ENCODE data around the gene SRP68. TPM values are rescaled to one million over a fixed set of nuclear protein-coding genes. Genes with fewer than 3 reads are reported as not detected.
A peak's percentile ranks its signal among the peaks of the same experiment; 100 is the strongest.

Gene SRP68
- total and polyA plus RNA-seq, 9 of the 15 experiments (the other 6 are each of a cell fraction or from before 2014, with no cell fraction given) = 29.4 to 92.6 (median 36.2) TPM

- TF ChIP-seq, protein P1, sequence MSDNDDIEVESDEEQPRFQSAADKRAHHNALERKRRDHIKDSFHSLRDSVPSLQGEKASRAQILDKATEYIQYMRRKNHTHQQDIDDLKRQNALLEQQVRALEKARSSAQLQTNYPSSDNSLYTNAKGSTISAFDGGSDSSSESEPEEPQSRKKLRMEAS (CRISPR knock-in tag; IDR thresholded peaks at IDR 0.05) = no peak
- TF ChIP-seq FOXK2 (conservative IDR thresholded peaks at IDR 0.05 in 1 of 2, IDR thresholded peaks at IDR 0.05 in 1 of 2; ENCODE audit: low read depth in 2 of 2) (0 out of 4 replicates have a peak, but pooled peaks of 1 of the 2 experiments have one; percentile 27), ZBED1 (IDR thresholded peaks at IDR 0.05) (no peak), ETV5 (CRISPR knock-in tag; IDR thresholded peaks at IDR 0.05; ENCODE audit: low read depth) (peak; percentile 83), CBX3 (IDR thresholded peaks at IDR 0.05; ENCODE audit: borderline replicate concordance in 1 of 2, low read length in 2 of 2) (no peak; a peak in 1 of 3 replicates), RUNX1 (IDR thresholded peaks at IDR 0.05; ENCODE audit: low read depth) (no peak), CBX5 (IDR thresholded peaks at IDR 0.05; ENCODE audit: borderline replicate concordance, low read depth) (no peak), FIP1L1 (IDR thresholded peaks at IDR 0.05; ENCODE audit: low read depth, low read length, poor library complexity, severe bottlenecking) (no peak), POLR2A (conservative IDR thresholded peaks at IDR 0.05) (peak; percentile 86), ZNF583 (CRISPR knock-in tag; IDR thresholded peaks at IDR 0.05) (no peak), CBX8 (IDR thresholded peaks at IDR 0.05; ENCODE audit: borderline replicate concordance, extremely low read depth, low read depth, low read length, poor library complexity, severe bottlenecking) (no peak), PKNOX1 (IDR thresholded peaks at IDR 0.05) (0 out of 2 replicates have a peak, but pooled peaks have one; percentile 12), SNRNP70 (optimal IDR thresholded peaks at IDR 0.05; ENCODE audit: low read depth, low read length) (no peak), HMGN3 (IDR thresholded peaks at IDR 0.05; ENCODE audit: borderline replicate concordance, extremely low read depth, insufficient read length, low read depth, low read length) (peak; percentile 76), BCL6 (CRISPR knock-in tag; IDR thresholded peaks at IDR 0.05) (no peak), PPARD (CRISPR knock-in tag; IDR thresholded peaks at IDR 0.05) (no peak), MCM2 (IDR thresholded peaks at IDR 0.05; ENCODE audit: low read depth) (no peak), FOS (IDR thresholded peaks at IDR 0.05; ENCODE audit: extremely low read depth, insufficient read length) (no peak), GATA2 (CRISPR knock-in tag; IDR thresholded peaks at IDR 0.05) (no peak), NFIX (CRISPR knock-in tag; IDR thresholded peaks at IDR 0.05; ENCODE audit: low read depth) (no peak), EZH2 (IDR thresholded peaks at IDR 0.05; ENCODE audit: borderline replicate concordance, low read depth, low read length) (no peak), SRSF1 (IDR thresholded peaks at IDR 0.05; ENCODE audit: low read depth, low read length) (no peak), ATF2 (CRISPR knock-in tag; IDR thresholded peaks at IDR 0.05) (no peak), ZNF785 (CRISPR knock-in tag; IDR thresholded peaks at IDR 0.05) (no peak)
- TF ChIP-seq, protein P2, sequence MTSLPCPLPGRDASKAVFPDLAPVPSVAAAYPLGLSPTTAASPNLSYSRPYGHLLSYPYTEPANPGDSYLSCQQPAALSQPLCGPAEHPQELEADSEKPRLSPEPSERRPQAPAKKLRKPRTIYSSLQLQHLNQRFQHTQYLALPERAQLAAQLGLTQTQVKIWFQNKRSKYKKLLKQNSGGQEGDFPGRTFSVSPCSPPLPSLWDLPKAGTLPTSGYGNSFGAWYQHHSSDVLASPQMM (CRISPR knock-in tag; IDR thresholded peaks at IDR 0.05) = no peak
- TF ChIP-seq, protein P3, sequence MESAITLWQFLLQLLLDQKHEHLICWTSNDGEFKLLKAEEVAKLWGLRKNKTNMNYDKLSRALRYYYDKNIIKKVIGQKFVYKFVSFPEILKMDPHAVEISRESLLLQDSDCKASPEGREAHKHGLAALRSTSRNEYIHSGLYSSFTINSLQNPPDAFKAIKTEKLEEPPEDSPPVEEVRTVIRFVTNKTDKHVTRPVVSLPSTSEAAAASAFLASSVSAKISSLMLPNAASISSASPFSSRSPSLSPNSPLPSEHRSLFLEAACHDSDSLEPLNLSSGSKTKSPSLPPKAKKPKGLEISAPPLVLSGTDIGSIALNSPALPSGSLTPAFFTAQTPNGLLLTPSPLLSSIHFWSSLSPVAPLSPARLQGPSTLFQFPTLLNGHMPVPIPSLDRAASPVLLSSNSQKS (CRISPR knock-in tag; IDR thresholded peaks at IDR 0.05) = no peak
These were observed 31.2 kb upstream of the SRP68 start, which contains the start of gene EXOC7 (continued) for GRCh38 chr17:76103274-76104139.
